C4-2B (cell line): ENCODE data around the gene FGFBP3.
"Not testable (repeated sequence)": the region's sequence is repeated elsewhere in the genome, so short reads cannot be mapped to it uniquely, and the experiment has no call there.

Experiments
- H3K27ac ChIP-seq: fragments of 450-650 bp; 2 replicates; pipeline ENCODE4 v1.5.1; 2017
- CTCF ChIP-seq: fragments of 450-650 bp; conservative IDR thresholded peaks from 2 replicates; pipeline ENCODE4 v1.5.1; 2017; ENCODE audit warnings: mild to moderate bottlenecking
- ZFX ChIP-seq: fragments of 450-650 bp; IDR thresholded peaks from 2 replicates; pipeline ENCODE4 v1.6.1; 2017

The FGFBP3 gene

GRCh38 chr10:91897421-91897820 lies 11.9 kb downstream of the FGFBP3 start:
- H3K27ac ChIP-seq: no peak overlapping the region
- TF ChIP-seq ZFX (no peak), CTCF (no peak)

GRCh38 chr10:91896212-91896756 lies 13.0 kb downstream of the FGFBP3 start:
- no peak overlapping the region for H3K27ac ChIP-seq

GRCh38 chr10:91894261-91894685 lies 15.0 kb downstream of the FGFBP3 start:
- not testable (repeated sequence) for H3K27ac ChIP-seq

More at GRCh38 chr10:91896212-91896756, 13.0 kb downstream of the FGFBP3 start:
- TF ChIP-seq ZFX (no peak), CTCF (no peak)

GRCh38 chr10:91893051-91893450 lies 16.2 kb downstream of the FGFBP3 start:
- H3K27ac ChIP-seq: no peak overlapping the region
- TF ChIP-seq ZFX: no peak
- no peak for TF ChIP-seq CTCF

GRCh38 chr10:91891125-91892001 lies 17.9 kb downstream of the FGFBP3 start:
- TF ChIP-seq CTCF (no peak), ZFX (no peak)
- H3K27ac ChIP-seq: no peak overlapping the region; the same call in 1 of the 2 replicates

- H3K27ac ChIP-seq: no peak overlapping the region
- TF ChIP-seq CTCF (no peak), ZFX (no peak)
Measured at GRCh38 chr10:91887272-91888076, 21.8 kb downstream of the FGFBP3 start.

GRCh38 chr10:91886954-91887271 lies 22.4 kb downstream of the FGFBP3 start:
- no peak overlapping the region for H3K27ac ChIP-seq

More at GRCh38 chr10:91886954-91887271, 22.4 kb downstream of the FGFBP3 start:
- TF ChIP-seq ZFX (no peak), CTCF (no peak)
